Duodenal mucosa (tissue), 2 donors: ENCODE results near the gene BAG5.

Experiments used
- H3K27ac ChIP-seq: one replicate; pipeline ENCODE4 v1.7.0; 2013; ENCODE audit warnings: low read depth, low read length
- H3K27me3 ChIP-seq, 2 donors: one replicate each; pipeline ENCODE4 v1.7.0; 2013; ENCODE audit warnings: low read length in 2 of 2, control low read depth in 1 of 2; ENCODE audit not compliant: insufficient read depth in 2 of 2, control insufficient read depth in 1 of 2
- H3K36me3 ChIP-seq, 2 donors: one replicate each; pipeline ENCODE4 v1.7.0; 2013; ENCODE audit warnings: low read length in 2 of 2, control low read depth in 1 of 2; ENCODE audit not compliant: insufficient read depth in 2 of 2, control insufficient read depth in 1 of 2
- H3K4me1 ChIP-seq, 2 donors: one replicate each; pipeline ENCODE4 v1.7.0; 2013; ENCODE audit warnings: low read length in 2 of 2, control low read depth in 1 of 2; ENCODE audit not compliant: insufficient read depth in 2 of 2, control insufficient read depth in 1 of 2
- H3K4me3 ChIP-seq, 2 donors: one replicate each; pipeline ENCODE4 v1.7.0; 2013; ENCODE audit warnings: low read length in 2 of 2, low read depth in 1 of 2
- H3K9ac ChIP-seq, 2 donors: one replicate each; pipeline ENCODE4 v1.7.0; 2013; ENCODE audit warnings: low read length in 2 of 2, low read depth in 1 of 2
- H3K9me3 ChIP-seq, 2 donors: one replicate each; pipeline ENCODE4 v1.7.0; 2013; ENCODE audit warnings: low read length in 2 of 2, control low read depth in 1 of 2; ENCODE audit not compliant: control insufficient read depth in 1 of 2

BAG5 gene

DNA sequence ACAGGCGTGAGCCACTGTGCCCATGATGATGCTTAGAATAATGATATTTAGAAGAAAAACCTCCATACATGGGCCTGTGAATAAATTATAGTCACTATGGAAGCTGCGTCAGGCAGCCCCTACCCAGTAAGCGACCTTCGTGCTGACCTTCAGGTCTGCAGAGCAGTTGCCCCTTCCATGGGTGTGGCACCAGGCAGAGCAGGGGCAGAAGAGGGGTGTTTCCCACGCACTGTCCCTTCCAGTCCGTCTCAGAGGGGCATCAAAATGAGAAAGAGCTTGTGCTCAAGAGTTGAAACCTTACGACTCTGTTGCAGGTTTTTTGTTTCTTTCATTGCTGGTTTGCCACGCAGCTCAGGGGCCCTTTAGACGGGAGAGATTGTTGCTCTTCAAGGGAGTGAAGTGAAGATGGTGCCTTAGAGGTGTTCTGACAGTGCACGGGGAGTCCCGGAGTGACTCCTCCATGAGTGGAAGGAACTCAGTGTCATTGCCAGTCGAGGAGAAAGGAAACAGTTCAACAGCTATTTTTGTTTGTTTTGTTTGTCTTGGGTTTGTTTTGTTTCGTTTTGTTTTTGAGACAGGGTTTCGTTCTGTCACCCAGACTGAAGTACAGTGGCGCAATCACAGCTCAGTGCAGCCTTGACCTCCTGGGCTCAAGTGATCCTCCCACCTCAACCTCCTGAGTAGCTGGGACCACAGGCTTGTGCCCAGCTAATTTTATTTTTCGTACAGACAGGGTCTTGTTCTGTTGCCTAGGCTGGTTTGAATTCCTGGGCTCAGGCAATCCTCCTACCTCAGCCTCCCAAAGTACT is 53.7 kb downstream of the BAG5 start:
- H3K27ac ChIP-seq: no peak overlapping the region
- H3K4me3 ChIP-seq: no peak overlapping the region
- peaks cover 26 to 45% of the 10 kb centered on the region in 2 donors for H3K36me3 ChIP-seq
- H3K9me3 ChIP-seq: no peaks in the 10 kb centered on the region
- no peaks in the 10 kb centered on the region for H3K27me3 ChIP-seq
- H3K9ac ChIP-seq: no peak overlapping the region
- H3K4me1 ChIP-seq: peaks cover 14 to 15% of the 10 kb centered on the region in 2 donors

DNA sequence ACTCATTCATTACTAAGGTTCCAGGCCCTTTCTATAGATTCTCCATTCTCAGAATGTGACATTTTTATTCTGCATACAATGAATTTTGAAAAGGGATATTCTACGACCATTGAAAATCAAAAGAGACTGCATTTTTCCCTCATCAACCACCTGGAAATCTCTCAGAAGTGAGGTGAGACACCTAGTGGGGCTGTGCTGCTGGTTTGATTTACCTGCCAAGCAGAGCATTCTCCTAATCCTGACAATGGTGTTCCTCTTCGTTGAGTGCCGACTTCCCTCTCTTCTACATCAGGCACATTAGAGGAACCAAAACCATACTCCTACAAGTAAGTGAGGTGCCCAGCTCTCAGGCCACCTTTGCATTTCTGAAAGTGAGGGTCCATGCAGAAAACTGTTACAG is 54.7 kb downstream of the BAG5 start:
- no peak overlapping the region for H3K9ac ChIP-seq
- no peaks in the 10 kb centered on the region for H3K27me3 ChIP-seq
- no peaks in the 10 kb centered on the region for H3K9me3 ChIP-seq
- H3K4me1 ChIP-seq: peaks cover 5 to 7% of the 10 kb centered on the region in 2 donors
- no peak overlapping the region for H3K27ac ChIP-seq
- no peak overlapping the region for H3K4me3 ChIP-seq
- peaks cover 36 to 55% of the 10 kb centered on the region in 2 donors for H3K36me3 ChIP-seq
